Measurements from ENCODE around the gene LDB2.

LDB2 gene

GRCh38 chr4:16721613-16722291, 176.7 kb downstream of the LDB2 start:
- no peak for DNase-seq (ENCODE audit: extremely low spot score)
- CTCF ChIA-PET = interaction anchor here (1.0 kb wide), 1 partner anchor 8 kb away, joined by 4 read pairs; no protein-coding TSS in a partner anchor
- TF ChIP-seq ELF4 (IDR thresholded peaks at IDR 0.05) (no peak), SUZ12 (IDR thresholded peaks at IDR 0.05) (no peak), FOXM1 (IDR thresholded peaks at IDR 0.05; ENCODE audit: borderline replicate concordance) (no peak), FOXA1 (IDR thresholded peaks at IDR 0.05) (no peak), BHLHE40 (IDR thresholded peaks at IDR 0.05; ENCODE audit: borderline replicate concordance) (no peak), FOXK2 (IDR thresholded peaks at IDR 0.05) (no peak), SP1 (IDR thresholded peaks at IDR 0.05) (no peak), CTBP1 (IDR thresholded peaks at IDR 0.05; ENCODE audit: borderline replicate concordance) (no peak), HDGF (IDR thresholded peaks at IDR 0.05; ENCODE audit: borderline replicate concordance) (no peak), ZNF384 (IDR thresholded peaks at IDR 0.05) (no peak), ARNT (IDR thresholded peaks at IDR 0.05) (no peak), LEF1 (IDR thresholded peaks at IDR 0.05; ENCODE audit: borderline replicate concordance) (no peak), NFRKB (IDR thresholded peaks at IDR 0.05) (no peak)
- POLR2A ChIA-PET = no interaction called here

GRCh38 chr4:16720761-16721160, 177.7 kb downstream of the LDB2 start:
- CTCF ChIA-PET = no interaction called here
- TF ChIP-seq FOXA1 (IDR thresholded peaks at IDR 0.05) (no peak), LEF1 (IDR thresholded peaks at IDR 0.05; ENCODE audit: borderline replicate concordance) (no peak), TARDBP (IDR thresholded peaks at IDR 0.05) (no peak), HDGF (IDR thresholded peaks at IDR 0.05; ENCODE audit: borderline replicate concordance) (no peak), ELF4 (IDR thresholded peaks at IDR 0.05) (no peak), FOXM1 (IDR thresholded peaks at IDR 0.05; ENCODE audit: borderline replicate concordance) (no peak), FOXK2 (IDR thresholded peaks at IDR 0.05) (no peak), CTBP1 (IDR thresholded peaks at IDR 0.05; ENCODE audit: borderline replicate concordance) (no peak)
- TF ChIP-seq, protein P1, sequence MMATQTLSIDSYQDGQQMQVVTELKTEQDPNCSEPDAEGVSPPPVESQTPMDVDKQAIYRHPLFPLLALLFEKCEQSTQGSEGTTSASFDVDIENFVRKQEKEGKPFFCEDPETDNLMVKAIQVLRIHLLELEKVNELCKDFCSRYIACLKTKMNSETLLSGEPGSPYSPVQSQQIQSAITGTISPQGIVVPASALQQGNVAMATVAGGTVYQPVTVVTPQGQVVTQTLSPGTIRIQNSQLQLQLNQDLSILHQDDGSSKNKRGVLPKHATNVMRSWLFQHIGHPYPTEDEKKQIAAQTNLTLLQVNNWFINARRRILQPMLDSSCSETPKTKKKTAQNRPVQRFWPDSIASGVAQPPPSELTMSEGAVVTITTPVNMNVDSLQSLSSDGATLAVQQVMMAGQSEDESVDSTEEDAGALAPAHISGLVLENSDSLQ (IDR thresholded peaks at IDR 0.05) = no peak
- no peak for DNase-seq (ENCODE audit: extremely low spot score)
- POLR2A ChIA-PET = no interaction called here

- TF ChIP-seq TARDBP (IDR thresholded peaks at IDR 0.05) = no peak
- no peak for TF ChIP-seq FOXK2 (IDR thresholded peaks at IDR 0.05)
- no peak for TF ChIP-seq FOXM1 (IDR thresholded peaks at IDR 0.05; ENCODE audit: borderline replicate concordance)
- ChIA-PET CTCF (no interaction called here), POLR2A (no interaction called here)
- no peak for DNase-seq (ENCODE audit: extremely low spot score)
Measured at GRCh38 chr4:16717266-16717970, 181.0 kb downstream of the LDB2 start.

GRCh38 chr4:16715482-16715881, 183.0 kb downstream of the LDB2 start:
- ChIA-PET CTCF (no interaction called here), POLR2A (no interaction called here)
- TF ChIP-seq ARNT (IDR thresholded peaks at IDR 0.05) (no peak), HDGF (IDR thresholded peaks at IDR 0.05; ENCODE audit: borderline replicate concordance) (no peak), SUZ12 (IDR thresholded peaks at IDR 0.05) (no peak)
- no peak for DNase-seq (ENCODE audit: extremely low spot score)

GRCh38 chr4:16714191-16714590, 184.3 kb downstream of the LDB2 start:
- no peak for DNase-seq (ENCODE audit: extremely low spot score)
- POLR2A ChIA-PET = no interaction called here
- no peak for TF ChIP-seq ELF4 (IDR thresholded peaks at IDR 0.05)
- TF ChIP-seq LEF1 (IDR thresholded peaks at IDR 0.05; ENCODE audit: borderline replicate concordance) = no peak
- no peak for TF ChIP-seq FOXK2 (IDR thresholded peaks at IDR 0.05)
- TF ChIP-seq SUZ12 (IDR thresholded peaks at IDR 0.05) = no peak
- TF ChIP-seq SP1 (IDR thresholded peaks at IDR 0.05) = no peak
- no peak for TF ChIP-seq FOXM1 (IDR thresholded peaks at IDR 0.05; ENCODE audit: borderline replicate concordance)
- TF ChIP-seq ZNF384 (IDR thresholded peaks at IDR 0.05) = no peak
- no peak for TF ChIP-seq HDGF (IDR thresholded peaks at IDR 0.05; ENCODE audit: borderline replicate concordance)
- TF ChIP-seq, protein P1 (IDR thresholded peaks at IDR 0.05) = no peak
- no peak for TF ChIP-seq FOXA1 (IDR thresholded peaks at IDR 0.05)
- TF ChIP-seq NFRKB (IDR thresholded peaks at IDR 0.05) = no peak
- no peak for TF ChIP-seq L3MBTL2 (conservative IDR thresholded peaks at IDR 0.05)
- no peak for TF ChIP-seq BHLHE40 (IDR thresholded peaks at IDR 0.05; ENCODE audit: borderline replicate concordance)
- TF ChIP-seq CTBP1 (IDR thresholded peaks at IDR 0.05; ENCODE audit: borderline replicate concordance) = no peak
- TF ChIP-seq ARNT (IDR thresholded peaks at IDR 0.05) = no peak
- TF ChIP-seq TARDBP (IDR thresholded peaks at IDR 0.05) = no peak
- CTCF ChIA-PET = interaction anchor here (1.1 kb wide), 1 partner anchor 8 kb away, joined by 4 read pairs; no protein-coding TSS in a partner anchor

DNA sequence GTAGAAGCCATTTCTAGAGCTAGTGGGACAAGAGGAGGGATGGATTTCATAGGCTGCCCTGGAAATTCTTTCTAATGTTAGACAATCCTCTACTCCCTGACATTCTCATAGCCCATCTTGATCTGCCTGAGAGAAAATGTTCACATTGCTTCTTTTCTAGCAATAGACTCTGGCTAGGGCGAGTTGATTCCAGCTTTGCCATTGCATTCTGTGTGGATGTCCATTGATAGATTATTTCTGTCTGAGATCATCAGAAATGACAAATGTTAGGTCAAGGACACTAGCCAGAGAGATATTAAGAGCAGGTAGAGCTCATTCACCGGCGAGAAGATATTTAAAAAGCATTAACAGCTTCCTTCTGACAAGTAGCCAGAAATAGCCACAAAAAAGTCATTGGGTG, 184.7 kb downstream of the LDB2 start:
- TF ChIP-seq FOXA1 (IDR thresholded peaks at IDR 0.05) = no peak
- TF ChIP-seq HDGF (IDR thresholded peaks at IDR 0.05; ENCODE audit: borderline replicate concordance) = no peak
- no peak for TF ChIP-seq FOXM1 (IDR thresholded peaks at IDR 0.05; ENCODE audit: borderline replicate concordance)
- TF ChIP-seq ZNF384 (IDR thresholded peaks at IDR 0.05) = no peak
- TF ChIP-seq L3MBTL2 (conservative IDR thresholded peaks at IDR 0.05) = no peak
- no peak for TF ChIP-seq ARNT (IDR thresholded peaks at IDR 0.05)
- no peak for TF ChIP-seq SUZ12 (IDR thresholded peaks at IDR 0.05)
- TF ChIP-seq SP1 (IDR thresholded peaks at IDR 0.05) = no peak
- no peak for TF ChIP-seq CTBP1 (IDR thresholded peaks at IDR 0.05; ENCODE audit: borderline replicate concordance)
- TF ChIP-seq TARDBP (IDR thresholded peaks at IDR 0.05) = no peak
- no peak for DNase-seq (ENCODE audit: extremely low spot score)
- ChIA-PET POLR2A (no interaction called here), CTCF (interaction anchor here (1.1 kb wide), 1 partner anchor 9 kb away, joined by 4 read pairs; no protein-coding TSS in a partner anchor)
